Measurements from ENCODE around the gene RAB35. TPM values are rescaled to one million over a fixed set of nuclear protein-coding genes. Genes with fewer than 3 reads are reported as not detected.

Gene RAB35
- total and polyA plus RNA-seq, 2 experiments from 2014 or later = 22.6 to 24.0 TPM

DNA sequence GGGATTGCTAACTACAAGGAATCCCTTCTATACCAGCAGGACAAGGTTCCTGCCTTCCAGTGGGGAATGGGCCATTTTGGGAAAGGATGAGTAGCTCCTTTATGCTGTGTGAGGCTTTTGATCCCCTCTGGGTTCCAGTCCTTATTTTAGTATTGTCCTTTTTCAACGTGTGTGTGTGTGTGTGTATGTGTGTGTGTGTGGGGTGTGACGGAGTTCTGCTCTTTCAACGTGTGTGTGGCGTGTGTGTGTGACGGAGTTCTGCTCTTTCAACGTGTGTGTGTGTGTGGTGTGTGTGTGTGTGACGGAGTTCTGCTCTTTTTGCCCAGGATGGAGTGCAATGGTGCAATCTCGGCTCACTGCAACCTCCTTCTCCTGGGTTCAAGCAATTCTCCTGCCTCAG is 27.4 kb downstream of the RAB35 start:
- no peak overlapping the region for H2AFZ ChIP-seq
- H3K9me2 ChIP-seq (replicated peaks; ENCODE audit: insufficient read depth) = no peaks in the 10 kb centered on the region
- no peaks in the 10 kb centered on the region for H4K20me1 ChIP-seq (ENCODE audit: insufficient read depth, poor library complexity, severe bottlenecking)
- WGBS (ENCODE audit: low lambda C conversion rate, missing lambda C conversion rate) = 61% methylated on average over 8 of the region's 8 CpGs
- no peak overlapping the region for H3K4me3 ChIP-seq
- H3K9me3 ChIP-seq (ENCODE audit: low read depth) = no peaks in the 10 kb centered on the region
- no peak for TF ChIP-seq EZH2phosphoT487 (IDR thresholded peaks at IDR 0.05; ENCODE audit: low read depth, severe bottlenecking, unreplicated experiment)
- TF ChIP-seq, protein P1, sequence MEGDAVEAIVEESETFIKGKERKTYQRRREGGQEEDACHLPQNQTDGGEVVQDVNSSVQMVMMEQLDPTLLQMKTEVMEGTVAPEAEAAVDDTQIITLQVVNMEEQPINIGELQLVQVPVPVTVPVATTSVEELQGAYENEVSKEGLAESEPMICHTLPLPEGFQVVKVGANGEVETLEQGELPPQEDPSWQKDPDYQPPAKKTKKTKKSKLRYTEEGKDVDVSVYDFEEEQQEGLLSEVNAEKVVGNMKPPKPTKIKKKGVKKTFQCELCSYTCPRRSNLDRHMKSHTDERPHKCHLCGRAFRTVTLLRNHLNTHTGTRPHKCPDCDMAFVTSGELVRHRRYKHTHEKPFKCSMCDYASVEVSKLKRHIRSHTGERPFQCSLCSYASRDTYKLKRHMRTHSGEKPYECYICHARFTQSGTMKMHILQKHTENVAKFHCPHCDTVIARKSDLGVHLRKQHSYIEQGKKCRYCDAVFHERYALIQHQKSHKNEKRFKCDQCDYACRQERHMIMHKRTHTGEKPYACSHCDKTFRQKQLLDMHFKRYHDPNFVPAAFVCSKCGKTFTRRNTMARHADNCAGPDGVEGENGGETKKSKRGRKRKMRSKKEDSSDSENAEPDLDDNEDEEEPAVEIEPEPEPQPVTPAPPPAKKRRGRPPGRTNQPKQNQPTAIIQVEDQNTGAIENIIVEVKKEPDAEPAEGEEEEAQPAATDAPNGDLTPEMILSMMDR (IDR thresholded peaks at IDR 0.05; ENCODE audit: poor library complexity) = no peak
- H3K79me2 ChIP-seq = no peaks in the 10 kb centered on the region
- no peaks in the 10 kb centered on the region for H3K27me3 ChIP-seq
- H3K27ac ChIP-seq = no peak overlapping the region
- no peak for DNase-seq (ENCODE audit: low spot score)
- no peak overlapping the region for H3K4me2 ChIP-seq
- H3K4me1 ChIP-seq (ENCODE audit: insufficient read depth) = no peaks in the 10 kb centered on the region
- H3K36me3 ChIP-seq (replicated peaks; ENCODE audit: insufficient read depth, low read depth) = no peaks in the 10 kb centered on the region

GRCh38 chr12:120086801-120087621 is 29.5 kb downstream of the RAB35 start:
- no peak overlapping the region for H3K4me3 ChIP-seq
- WGBS (ENCODE audit: low lambda C conversion rate, missing lambda C conversion rate) = 1% methylated on average over 53 of the region's 55 CpGs

GRCh38 chr12:120085920-120086645 is 30.5 kb downstream of the RAB35 start:
- Histone ChIP-seq H3K4me3 (no peak overlapping the region), H3K79me2 (no peaks in the 10 kb centered on the region), H3K4me1 (ENCODE audit: insufficient read depth) (no peaks in the 10 kb centered on the region), H3K27me3 (no peaks in the 10 kb centered on the region), H3K9me3 (ENCODE audit: low read depth) (no peaks in the 10 kb centered on the region), H3K9me2 (replicated peaks; ENCODE audit: insufficient read depth) (no peaks in the 10 kb centered on the region), H3K36me3 (replicated peaks; ENCODE audit: insufficient read depth, low read depth) (no peaks in the 10 kb centered on the region), H3K4me2 (peak overlapping the region; percentile 74), H2AFZ (peak overlapping the region; percentile 23), H3K27ac (no peak overlapping the region), H4K20me1 (ENCODE audit: insufficient read depth, poor library complexity, severe bottlenecking) (no peaks in the 10 kb centered on the region)
- TF ChIP-seq EZH2phosphoT487 (IDR thresholded peaks at IDR 0.05; ENCODE audit: low read depth, severe bottlenecking, unreplicated experiment) (no peak), EZH2 (IDR thresholded peaks at IDR 0.05; ENCODE audit: borderline replicate concordance) (no peak)
- TF ChIP-seq, protein P1 (IDR thresholded peaks at IDR 0.05; ENCODE audit: poor library complexity) = no peak
- 74% methylated on average over 6 of the region's 6 CpGs for WGBS (ENCODE audit: low lambda C conversion rate, missing lambda C conversion rate)
- DNase-seq (ENCODE audit: low spot score) = no peak

More at GRCh38 chr12:120086801-120087621, 29.5 kb downstream of the RAB35 start:
- Histone ChIP-seq H3K27ac (no peak overlapping the region), H2AFZ (peak overlapping the region; percentile 23), H4K20me1 (ENCODE audit: insufficient read depth, poor library complexity, severe bottlenecking) (no peaks in the 10 kb centered on the region), H3K36me3 (replicated peaks; ENCODE audit: insufficient read depth, low read depth) (no peaks in the 10 kb centered on the region), H3K9me3 (ENCODE audit: low read depth) (no peaks in the 10 kb centered on the region), H3K4me1 (ENCODE audit: insufficient read depth) (no peaks in the 10 kb centered on the region), H3K4me2 (peak overlapping the region; percentile 74), H3K9me2 (replicated peaks; ENCODE audit: insufficient read depth) (no peaks in the 10 kb centered on the region), H3K27me3 (no peaks in the 10 kb centered on the region), H3K79me2 (no peaks in the 10 kb centered on the region)
- TF ChIP-seq, protein P1 (IDR thresholded peaks at IDR 0.05; ENCODE audit: poor library complexity) = peak; percentile 99
- TF ChIP-seq EZH2phosphoT487 (IDR thresholded peaks at IDR 0.05; ENCODE audit: low read depth, severe bottlenecking, unreplicated experiment) = no peak
- DNase-seq (ENCODE audit: low spot score) = peak; percentile 99
